ENCODE data around the gene LILRA5. TPM values are rescaled to one million over a fixed set of nuclear protein-coding genes. Genes with fewer than 3 reads are reported as not detected.

LILRA5 gene
- total and polyA plus RNA-seq, 2 of the 13 experiments (the other 11 are each of a cell fraction or from before 2014, with no cell fraction given), result not detected

DNA sequence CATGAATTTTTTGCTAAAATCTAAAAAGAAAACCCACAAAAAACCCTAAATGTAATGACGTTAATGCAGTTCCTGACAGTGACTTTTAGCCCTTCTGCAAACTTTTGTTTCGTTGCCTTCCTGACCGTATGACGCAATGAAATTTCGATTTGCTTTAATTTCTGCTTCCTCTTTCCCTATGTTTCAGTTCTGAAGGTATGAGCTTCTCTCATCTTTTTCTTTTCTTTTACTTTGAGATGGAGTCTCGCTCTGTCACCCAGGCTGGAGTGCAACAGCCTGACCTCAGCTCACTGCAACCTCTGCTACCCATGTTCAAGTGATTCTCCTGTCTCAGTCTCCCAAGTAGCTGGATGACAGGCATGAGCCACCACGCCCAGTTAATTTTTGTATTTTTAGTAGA lies 6.1 kb upstream of the LILRA5 start:
- Histone ChIP-seq H3K9me3 (ENCODE audit: low read length) (no peaks in the 10 kb centered on the region), H3K4me2 (ENCODE audit: low read depth, low read length) (no peak overlapping the region), H3K36me3 (replicated peaks in 1 of 2; ENCODE audit: control insufficient read depth in 1 of 2, insufficient read depth in 2 of 2, low read length in 2 of 2) (no peaks in the 10 kb centered on the region), H3K9ac (ENCODE audit: insufficient read depth, low read depth, low read length) (no peak overlapping the region), H3K4me1 (ENCODE audit: insufficient read depth, low read length) (no peaks in the 10 kb centered on the region), H2AFZ (ENCODE audit: low read length) (no peak overlapping the region), H3K27ac (ENCODE audit: extremely low read length, insufficient read depth, low read length) (no peak overlapping the region), H4K20me1 (ENCODE audit: insufficient read depth, low read length) (no peaks in the 10 kb centered on the region), H3K4me3 (replicated peaks in 1 of 3; ENCODE audit: insufficient read depth in 1 of 3, low read depth in 2 of 3, low read length in 3 of 3) (no peak overlapping the region), H3K27me3 (ENCODE audit: control insufficient read depth in 1 of 2, insufficient read depth in 2 of 2, low read length in 2 of 2) (peaks cover 1 to 9% of the 10 kb centered on the region in 2 experiments; a peak in 1 of 5 replicates), H3K79me2 (ENCODE audit: insufficient read depth, low read length) (no peaks in the 10 kb centered on the region)
- ATAC-seq (no peak), FAIRE-seq (no peak), DNase-seq (ENCODE audit: low spot score) (no peak)
- intact Hi-C loops (cut with micrococcal nuclease; ENCODE audit: unreplicated experiment), result no loop called here
- POLR2A ChIA-PET, result no interaction called here
- in situ Hi-C loops (cut with HindIII; ENCODE audit: extremely low pct_ligation_motif_present, low pct_unique_long_range_greater_than_20kb), result no loop called here
- no TSS peak for BruUV-seq (replicated peaks)
- CTCF ChIA-PET (ENCODE audit: low intra/inter-chr PET ratio, low total read pairs), result no interaction called here
- TF ChIP-seq NCOA2 (CRISPR knock-in tag; IDR thresholded peaks at IDR 0.05), result no peak
- TF ChIP-seq CEBPB (IDR thresholded peaks at IDR 0.05; ENCODE audit: borderline replicate concordance, low read depth, low read length), result peak; percentile 15; the same call in 1 of the 2 replicates
- no peak for TF ChIP-seq NR2C2 (CRISPR knock-in tag; IDR thresholded peaks at IDR 0.05; ENCODE audit: borderline replicate concordance)
- TF ChIP-seq, protein P1, sequence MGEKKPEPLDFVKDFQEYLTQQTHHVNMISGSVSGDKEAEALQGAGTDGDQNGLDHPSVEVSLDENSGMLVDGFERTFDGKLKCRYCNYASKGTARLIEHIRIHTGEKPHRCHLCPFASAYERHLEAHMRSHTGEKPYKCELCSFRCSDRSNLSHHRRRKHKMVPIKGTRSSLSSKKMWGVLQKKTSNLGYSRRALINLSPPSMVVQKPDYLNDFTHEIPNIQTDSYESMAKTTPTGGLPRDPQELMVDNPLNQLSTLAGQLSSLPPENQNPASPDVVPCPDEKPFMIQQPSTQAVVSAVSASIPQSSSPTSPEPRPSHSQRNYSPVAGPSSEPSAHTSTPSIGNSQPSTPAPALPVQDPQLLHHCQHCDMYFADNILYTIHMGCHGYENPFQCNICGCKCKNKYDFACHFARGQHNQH (CRISPR knock-in tag; IDR thresholded peaks at IDR 0.05), result no peak
- WGBS (ENCODE audit: low lambda C conversion rate), result 31% methylated on average over 7 of the region's 7 CpGs

DNA sequence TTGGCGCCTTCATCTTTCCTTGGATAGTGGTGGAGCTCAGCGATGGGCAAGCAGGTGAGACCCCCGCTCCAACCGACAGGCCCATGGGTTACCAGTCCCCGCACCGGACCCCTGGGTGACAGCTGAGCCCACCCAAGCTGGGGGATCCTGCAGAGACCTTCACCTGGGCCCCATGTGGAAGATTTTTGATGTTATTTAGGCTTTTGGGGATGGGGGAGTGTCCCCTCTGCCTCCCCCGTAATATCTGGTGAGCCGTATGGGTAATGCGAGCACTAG lies 4.9 kb upstream of the LILRA5 start:
- Histone ChIP-seq H3K4me1 (ENCODE audit: insufficient read depth, low read length) (no peaks in the 10 kb centered on the region), H3K27me3 (ENCODE audit: control insufficient read depth in 1 of 2, insufficient read depth in 2 of 2, low read length in 2 of 2) (peaks cover 1 to 10% of the 10 kb centered on the region in 2 experiments; a peak in 2 of 5 replicates), H3K79me2 (ENCODE audit: insufficient read depth, low read length) (no peaks in the 10 kb centered on the region), H3K27ac (ENCODE audit: extremely low read length, insufficient read depth, low read length) (no peak overlapping the region), H3K9me3 (ENCODE audit: low read length) (no peaks in the 10 kb centered on the region), H3K9ac (ENCODE audit: insufficient read depth, low read depth, low read length) (no peak overlapping the region), H3K4me2 (ENCODE audit: low read depth, low read length) (no peak overlapping the region), H3K4me3 (replicated peaks in 1 of 3; ENCODE audit: insufficient read depth in 1 of 3, low read depth in 2 of 3, low read length in 3 of 3) (no peak overlapping the region), H2AFZ (ENCODE audit: low read length) (no peak overlapping the region), H4K20me1 (ENCODE audit: insufficient read depth, low read length) (no peaks in the 10 kb centered on the region), H3K36me3 (replicated peaks in 1 of 2; ENCODE audit: control insufficient read depth in 1 of 2, insufficient read depth in 2 of 2, low read length in 2 of 2) (no peaks in the 10 kb centered on the region)
- ATAC-seq (no peak), FAIRE-seq (no peak), DNase-seq (ENCODE audit: low spot score) (no peak)
- BruUV-seq (replicated peaks), result no TSS peak
- in situ Hi-C loops (cut with HindIII; ENCODE audit: extremely low pct_ligation_motif_present, low pct_unique_long_range_greater_than_20kb), result no loop called here
- ChIA-PET CTCF (ENCODE audit: low intra/inter-chr PET ratio, low total read pairs) (no interaction called here), POLR2A (no interaction called here)
- intact Hi-C loops (cut with micrococcal nuclease; ENCODE audit: unreplicated experiment), result no loop called here
- 17% methylated on average over 3 of the region's 9 CpGs for WGBS (ENCODE audit: low lambda C conversion rate)
- TF ChIP-seq, protein P2, sequence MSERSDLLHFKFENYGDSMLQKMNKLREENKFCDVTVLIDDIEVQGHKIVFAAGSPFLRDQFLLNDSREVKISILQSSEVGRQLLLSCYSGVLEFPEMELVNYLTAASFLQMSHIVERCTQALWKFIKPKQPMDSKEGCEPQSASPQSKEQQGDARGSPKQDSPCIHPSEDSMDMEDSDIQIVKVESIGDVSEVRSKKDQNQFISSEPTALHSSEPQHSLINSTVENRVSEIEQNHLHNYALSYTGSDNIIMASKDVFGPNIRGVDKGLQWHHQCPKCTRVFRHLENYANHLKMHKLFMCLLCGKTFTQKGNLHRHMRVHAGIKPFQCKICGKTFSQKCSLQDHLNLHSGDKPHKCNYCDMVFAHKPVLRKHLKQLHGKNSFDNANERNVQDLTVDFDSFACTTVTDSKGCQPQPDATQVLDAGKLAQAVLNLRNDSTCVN (CRISPR knock-in tag; IDR thresholded peaks at IDR 0.05; ENCODE audit: borderline replicate concordance), result no peak
- TF ChIP-seq PAF1 (CRISPR knock-in tag; IDR thresholded peaks at IDR 0.05) (no peak), CC2D1A (CRISPR knock-in tag; IDR thresholded peaks at IDR 0.05) (no peak), ELF1 (CRISPR knock-in tag; IDR thresholded peaks at IDR 0.05) (no peak), SP4 (CRISPR knock-in tag; IDR thresholded peaks at IDR 0.05) (no peak), ETV6 (CRISPR knock-in tag; conservative IDR thresholded peaks at IDR 0.05) (no peak), DNMT3B (CRISPR knock-in tag; conservative IDR thresholded peaks at IDR 0.05) (no peak), ZNF660 (CRISPR knock-in tag; IDR thresholded peaks at IDR 0.05; ENCODE audit: borderline replicate concordance, low read depth) (no peak)
- TF ChIP-seq, protein P3, sequence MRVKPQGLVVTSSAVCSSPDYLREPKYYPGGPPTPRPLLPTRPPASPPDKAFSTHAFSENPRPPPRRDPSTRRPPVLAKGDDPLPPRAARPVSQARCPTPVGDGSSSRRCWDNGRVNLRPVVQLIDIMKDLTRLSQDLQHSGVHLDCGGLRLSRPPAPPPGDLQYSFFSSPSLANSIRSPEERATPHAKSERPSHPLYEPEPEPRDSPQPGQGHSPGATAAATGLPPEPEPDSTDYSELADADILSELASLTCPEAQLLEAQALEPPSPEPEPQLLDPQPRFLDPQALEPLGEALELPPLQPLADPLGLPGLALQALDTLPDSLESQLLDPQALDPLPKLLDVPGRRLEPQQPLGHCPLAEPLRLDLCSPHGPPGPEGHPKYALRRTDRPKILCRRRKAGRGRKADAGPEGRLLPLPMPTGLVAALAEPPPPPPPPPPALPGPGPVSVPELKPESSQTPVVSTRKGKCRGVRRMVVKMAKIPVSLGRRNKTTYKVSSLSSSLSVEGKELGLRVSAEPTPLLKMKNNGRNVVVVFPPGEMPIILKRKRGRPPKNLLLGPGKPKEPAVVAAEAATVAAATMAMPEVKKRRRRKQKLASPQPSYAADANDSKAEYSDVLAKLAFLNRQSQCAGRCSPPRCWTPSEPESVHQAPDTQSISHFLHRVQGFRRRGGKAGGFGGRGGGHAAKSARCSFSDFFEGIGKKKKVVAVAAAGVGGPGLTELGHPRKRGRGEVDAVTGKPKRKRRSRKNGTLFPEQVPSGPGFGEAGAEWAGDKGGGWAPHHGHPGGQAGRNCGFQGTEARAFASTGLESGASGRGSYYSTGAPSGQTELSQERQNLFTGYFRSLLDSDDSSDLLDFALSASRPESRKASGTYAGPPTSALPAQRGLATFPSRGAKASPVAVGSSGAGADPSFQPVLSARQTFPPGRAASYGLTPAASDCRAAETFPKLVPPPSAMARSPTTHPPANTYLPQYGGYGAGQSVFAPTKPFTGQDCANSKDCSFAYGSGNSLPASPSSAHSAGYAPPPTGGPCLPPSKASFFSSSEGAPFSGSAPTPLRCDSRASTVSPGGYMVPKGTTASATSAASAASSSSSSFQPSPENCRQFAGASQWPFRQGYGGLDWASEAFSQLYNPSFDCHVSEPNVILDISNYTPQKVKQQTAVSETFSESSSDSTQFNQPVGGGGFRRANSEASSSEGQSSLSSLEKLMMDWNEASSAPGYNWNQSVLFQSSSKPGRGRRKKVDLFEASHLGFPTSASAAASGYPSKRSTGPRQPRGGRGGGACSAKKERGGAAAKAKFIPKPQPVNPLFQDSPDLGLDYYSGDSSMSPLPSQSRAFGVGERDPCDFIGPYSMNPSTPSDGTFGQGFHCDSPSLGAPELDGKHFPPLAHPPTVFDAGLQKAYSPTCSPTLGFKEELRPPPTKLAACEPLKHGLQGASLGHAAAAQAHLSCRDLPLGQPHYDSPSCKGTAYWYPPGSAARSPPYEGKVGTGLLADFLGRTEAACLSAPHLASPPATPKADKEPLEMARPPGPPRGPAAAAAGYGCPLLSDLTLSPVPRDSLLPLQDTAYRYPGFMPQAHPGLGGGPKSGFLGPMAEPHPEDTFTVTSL (CRISPR knock-in tag; IDR thresholded peaks at IDR 0.05; ENCODE audit: borderline replicate concordance), result no peak
